Measurements from ENCODE around the gene TRPC1. TPM values are rescaled to one million over a fixed set of nuclear protein-coding genes. Genes with fewer than 3 reads are reported as not detected.

The TRPC1 gene
- polyA plus RNA-seq, 1 donor (not counting 4 experiments of a cell fraction or from before 2014, with no cell fraction given): 9.1 TPM

GRCh38 chr3:142787719-142788118, 63.9 kb downstream of the TRPC1 start:
- no peaks in the 10 kb centered on the region for H3K27me3 ChIP-seq (ENCODE audit: control insufficient read depth, extremely low read depth, insufficient read depth, low read length)
- no peaks in the 10 kb centered on the region for H3K36me3 ChIP-seq (ENCODE audit: control insufficient read depth in 2 of 2, extremely low read depth in 1 of 2, insufficient read depth in 2 of 2, low read length in 2 of 2)
- no peak overlapping the region for H3K4me2 ChIP-seq (ENCODE audit: control insufficient read depth, extremely low read depth, insufficient read depth, low read depth, low read length)
- TF ChIP-seq CTCF (optimal IDR thresholded peaks at IDR 0.05 in 1 of 3, IDR thresholded peaks at IDR 0.05 in 1 of 3, conservative IDR thresholded peaks at IDR 0.05 in 1 of 3; ENCODE audit: extremely low read depth in 1 of 3, insufficient read depth in 2 of 3, low read length in 3 of 3): no peak
- no peak for TF ChIP-seq EZH2 (IDR thresholded peaks at IDR 0.05; ENCODE audit: low read length)
- no peaks in the 10 kb centered on the region for H3K9me1 ChIP-seq (ENCODE audit: control insufficient read depth, extremely low read depth, insufficient read depth, low read length)
- no peaks in the 10 kb centered on the region for H3K79me2 ChIP-seq (ENCODE audit: control insufficient read depth, insufficient read depth, low read length)
- H4K20me1 ChIP-seq (ENCODE audit: control insufficient read depth, extremely low read depth, insufficient read depth, low read length): no peaks in the 10 kb centered on the region
- no peak overlapping the region for H3K4me3 ChIP-seq (ENCODE audit: control insufficient read depth in 2 of 3, extremely low read depth in 1 of 3, insufficient read depth in 2 of 3, low read depth in 1 of 3, low read length in 3 of 3)
- dilution Hi-C loops (cut with MboI; ENCODE audit: extremely low pct_ligation_motif_present, low sequenced_read_pairs): no loop called here
- H3K9ac ChIP-seq (ENCODE audit: control insufficient read depth, extremely low read depth, insufficient read depth, low read length): no peak overlapping the region
- no peak overlapping the region for H2AFZ ChIP-seq (ENCODE audit: control insufficient read depth, low read length)
- no peaks in the 10 kb centered on the region for H3K9me3 ChIP-seq (ENCODE audit: control insufficient read depth, low read depth, low read length)
- H3K4me1 ChIP-seq (ENCODE audit: control insufficient read depth, extremely low read depth, insufficient read depth, low read length): no peaks in the 10 kb centered on the region
- DNase-seq (ENCODE audit: low read depth, low spot score) (no peak), FAIRE-seq (no peak)
- H3K27ac ChIP-seq (ENCODE audit: control insufficient read depth, insufficient read depth, low read length): no peak overlapping the region

GRCh38 chr3:142794508-142794907, 70.7 kb downstream of the TRPC1 start:
- FAIRE-seq (no peak), DNase-seq (ENCODE audit: low read depth, low spot score) (no peak)

More at GRCh38 chr3:142794508-142794907, 70.7 kb downstream of the TRPC1 start:
- Histone ChIP-seq H3K9ac (ENCODE audit: control insufficient read depth, extremely low read depth, insufficient read depth, low read length) (no peak overlapping the region), H3K27me3 (ENCODE audit: control insufficient read depth, extremely low read depth, insufficient read depth, low read length) (no peaks in the 10 kb centered on the region), H3K4me2 (ENCODE audit: control insufficient read depth, extremely low read depth, insufficient read depth, low read depth, low read length) (no peak overlapping the region), H3K9me1 (ENCODE audit: control insufficient read depth, extremely low read depth, insufficient read depth, low read length) (no peaks in the 10 kb centered on the region), H3K27ac (ENCODE audit: control insufficient read depth, insufficient read depth, low read length) (no peak overlapping the region), H2AFZ (ENCODE audit: control insufficient read depth, low read length) (no peak overlapping the region), H3K4me3 (ENCODE audit: control insufficient read depth in 2 of 3, extremely low read depth in 1 of 3, insufficient read depth in 2 of 3, low read depth in 1 of 3, low read length in 3 of 3) (no peak overlapping the region), H3K36me3 (ENCODE audit: control insufficient read depth in 2 of 2, extremely low read depth in 1 of 2, insufficient read depth in 2 of 2, low read length in 2 of 2) (no peaks in the 10 kb centered on the region), H3K4me1 (ENCODE audit: control insufficient read depth, extremely low read depth, insufficient read depth, low read length) (no peaks in the 10 kb centered on the region), H3K9me3 (ENCODE audit: control insufficient read depth, low read depth, low read length) (no peaks in the 10 kb centered on the region), H4K20me1 (ENCODE audit: control insufficient read depth, extremely low read depth, insufficient read depth, low read length) (no peaks in the 10 kb centered on the region), H3K79me2 (ENCODE audit: control insufficient read depth, insufficient read depth, low read length) (no peaks in the 10 kb centered on the region)
- dilution Hi-C loops (cut with MboI; ENCODE audit: extremely low pct_ligation_motif_present, low sequenced_read_pairs): no loop called here
- no peak for TF ChIP-seq EZH2 (IDR thresholded peaks at IDR 0.05; ENCODE audit: low read length)
- no peak for TF ChIP-seq CTCF (optimal IDR thresholded peaks at IDR 0.05 in 1 of 3, IDR thresholded peaks at IDR 0.05 in 1 of 3, conservative IDR thresholded peaks at IDR 0.05 in 1 of 3; ENCODE audit: extremely low read depth in 1 of 3, insufficient read depth in 2 of 3, low read length in 3 of 3)

All from keratinocyte (primary cell).